ENCODE results near the gene C19orf44. TPM values are rescaled to one million over a fixed set of nuclear protein-coding genes. Genes with fewer than 3 reads are reported as not detected.

The C19orf44 gene
- total and polyA plus RNA-seq, 2 experiments from 2014 or later = 2.5 to 5.9 TPM

DNA sequence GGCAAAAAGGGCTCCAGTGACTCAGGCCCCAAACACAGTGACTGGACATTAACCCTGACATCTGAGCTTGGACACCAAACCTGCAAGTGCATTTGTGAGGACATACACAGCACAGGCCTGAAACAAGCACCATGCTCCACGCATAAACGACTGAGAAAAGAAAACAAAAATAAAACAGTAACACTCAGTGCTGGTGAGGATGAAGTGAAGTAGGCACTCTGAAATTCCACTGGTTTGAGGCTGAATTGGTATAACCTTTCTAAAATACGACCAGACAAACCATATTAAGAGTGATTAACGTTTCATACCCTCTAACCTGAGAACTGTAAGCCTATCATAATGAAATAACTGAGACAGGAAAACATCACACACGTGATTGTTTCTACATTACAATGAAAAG is 70.5 kb downstream of the C19orf44 start:
- Histone ChIP-seq H3K4me1 (ENCODE audit: insufficient read depth) (peaks cover 5% of the 10 kb centered on the region; the same call in 1 of the 2 replicates), H3K27ac (ENCODE audit: low read depth) (no peak overlapping the region), H2AFZ (no peak overlapping the region), H3K36me3 (ENCODE audit: insufficient read depth) (peaks cover 19% of the 10 kb centered on the region), H3K79me2 (replicated peaks; ENCODE audit: insufficient read depth) (peaks cover 29% of the 10 kb centered on the region), H4K20me1 (replicated peaks; ENCODE audit: insufficient read depth) (peaks cover 11% of the 10 kb centered on the region), H3F3A (replicated peaks; ENCODE audit: low read depth) (peaks cover 12% of the 10 kb centered on the region; the same call in 1 of the 2 replicates), H3K4me2 (no peak overlapping the region), H3K9me2 (ENCODE audit: insufficient read depth) (no peaks in the 10 kb centered on the region), H3K27me3 (ENCODE audit: insufficient read depth) (no peaks in the 10 kb centered on the region), H3K4me3 (no peak overlapping the region)
- H3K27me3 Mint-ChIP-seq (ENCODE audit: insufficient read depth, low read depth, poor library complexity) = peaks cover 2% of the 10 kb centered on the region
- H3K4me1 Mint-ChIP-seq = peaks cover 4% of the 10 kb centered on the region
- H3K36me3 Mint-ChIP-seq (ENCODE audit: low read depth) = peaks cover 54% of the 10 kb centered on the region
- DNase-seq (ENCODE audit: low spot score) = no peak
- no peak overlapping the region for H3K4me3 Mint-ChIP-seq
- TF ChIP-seq, protein P1, sequence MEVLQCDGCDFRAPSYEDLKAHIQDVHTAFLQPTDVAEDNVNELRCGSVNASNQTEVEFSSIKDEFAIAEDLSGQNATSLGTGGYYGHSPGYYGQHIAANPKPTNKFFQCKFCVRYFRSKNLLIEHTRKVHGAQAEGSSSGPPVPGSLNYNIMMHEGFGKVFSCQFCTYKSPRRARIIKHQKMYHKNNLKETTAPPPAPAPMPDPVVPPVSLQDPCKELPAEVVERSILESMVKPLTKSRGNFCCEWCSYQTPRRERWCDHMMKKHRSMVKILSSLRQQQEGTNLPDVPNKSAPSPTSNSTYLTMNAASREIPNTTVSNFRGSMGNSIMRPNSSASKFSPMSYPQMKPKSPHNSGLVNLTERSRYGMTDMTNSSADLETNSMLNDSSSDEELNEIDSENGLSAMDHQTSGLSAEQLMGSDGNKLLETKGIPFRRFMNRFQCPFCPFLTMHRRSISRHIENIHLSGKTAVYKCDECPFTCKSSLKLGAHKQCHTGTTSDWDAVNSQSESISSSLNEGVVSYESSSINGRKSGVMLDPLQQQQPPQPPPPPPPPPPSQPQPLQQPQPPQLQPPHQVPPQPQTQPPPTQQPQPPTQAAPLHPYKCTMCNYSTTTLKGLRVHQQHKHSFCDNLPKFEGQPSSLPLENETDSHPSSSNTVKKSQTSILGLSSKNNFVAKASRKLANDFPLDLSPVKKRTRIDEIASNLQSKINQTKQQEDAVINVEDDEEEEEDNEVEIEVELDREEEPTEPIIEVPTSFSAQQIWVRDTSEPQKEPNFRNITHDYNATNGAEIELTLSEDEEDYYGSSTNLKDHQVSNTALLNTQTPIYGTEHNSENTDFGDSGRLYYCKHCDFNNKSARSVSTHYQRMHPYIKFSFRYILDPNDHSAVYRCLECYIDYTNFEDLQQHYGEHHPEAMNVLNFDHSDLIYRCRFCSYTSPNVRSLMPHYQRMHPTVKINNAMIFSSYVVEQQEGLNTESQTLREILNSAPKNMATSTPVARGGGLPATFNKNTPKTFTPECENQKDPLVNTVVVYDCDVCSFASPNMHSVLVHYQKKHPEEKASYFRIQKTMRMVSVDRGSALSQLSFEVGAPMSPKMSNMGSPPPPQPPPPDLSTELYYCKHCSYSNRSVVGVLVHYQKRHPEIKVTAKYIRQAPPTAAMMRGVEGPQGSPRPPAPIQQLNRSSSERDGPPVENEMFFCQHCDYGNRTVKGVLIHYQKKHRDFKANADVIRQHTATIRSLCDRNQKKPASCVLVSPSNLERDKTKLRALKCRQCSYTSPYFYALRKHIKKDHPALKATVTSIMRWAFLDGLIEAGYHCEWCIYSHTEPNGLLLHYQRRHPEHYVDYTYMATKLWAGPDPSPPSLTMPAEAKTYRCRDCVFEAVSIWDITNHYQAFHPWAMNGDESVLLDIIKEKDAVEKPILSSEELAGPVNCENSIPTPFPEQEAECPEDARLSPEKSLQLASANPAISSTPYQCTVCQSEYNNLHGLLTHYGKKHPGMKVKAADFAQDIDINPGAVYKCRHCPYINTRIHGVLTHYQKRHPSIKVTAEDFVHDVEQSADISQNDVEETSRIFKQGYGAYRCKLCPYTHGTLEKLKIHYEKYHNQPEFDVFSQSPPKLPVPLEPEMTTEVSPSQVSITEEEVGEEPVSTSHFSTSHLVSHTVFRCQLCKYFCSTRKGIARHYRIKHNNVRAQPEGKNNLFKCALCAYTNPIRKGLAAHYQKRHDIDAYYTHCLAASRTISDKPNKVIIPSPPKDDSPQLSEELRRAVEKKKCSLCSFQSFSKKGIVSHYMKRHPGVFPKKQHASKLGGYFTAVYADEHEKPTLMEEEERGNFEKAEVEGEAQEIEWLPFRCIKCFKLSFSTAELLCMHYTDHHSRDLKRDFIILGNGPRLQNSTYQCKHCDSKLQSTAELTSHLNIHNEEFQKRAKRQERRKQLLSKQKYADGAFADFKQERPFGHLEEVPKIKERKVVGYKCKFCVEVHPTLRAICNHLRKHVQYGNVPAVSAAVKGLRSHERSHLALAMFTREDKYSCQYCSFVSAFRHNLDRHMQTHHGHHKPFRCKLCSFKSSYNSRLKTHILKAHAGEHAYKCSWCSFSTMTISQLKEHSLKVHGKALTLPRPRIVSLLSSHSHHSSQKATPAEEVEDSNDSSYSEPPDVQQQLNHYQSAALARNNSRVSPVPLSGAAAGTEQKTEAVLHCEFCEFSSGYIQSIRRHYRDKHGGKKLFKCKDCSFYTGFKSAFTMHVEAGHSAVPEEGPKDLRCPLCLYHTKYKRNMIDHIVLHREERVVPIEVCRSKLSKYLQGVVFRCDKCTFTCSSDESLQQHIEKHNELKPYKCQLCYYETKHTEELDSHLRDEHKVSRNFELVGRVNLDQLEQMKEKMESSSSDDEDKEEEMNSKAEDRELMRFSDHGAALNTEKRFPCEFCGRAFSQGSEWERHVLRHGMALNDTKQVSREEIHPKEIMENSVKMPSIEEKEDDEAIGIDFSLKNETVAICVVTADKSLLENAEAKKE (CRISPR knock-in tag; IDR thresholded peaks at IDR 0.05) = no peak
- TF ChIP-seq EZH2 (IDR thresholded peaks at IDR 0.05; ENCODE audit: low read depth, unreplicated experiment) (no peak), POLR2AphosphoS5 (IDR thresholded peaks at IDR 0.05; ENCODE audit: low read depth) (no peak), ZNF331 (CRISPR knock-in tag; IDR thresholded peaks at IDR 0.05; ENCODE audit: low read depth) (no peak), EZH2phosphoT487 (IDR thresholded peaks at IDR 0.05; ENCODE audit: unreplicated experiment) (no peak)
- TF ChIP-seq, protein P2, sequence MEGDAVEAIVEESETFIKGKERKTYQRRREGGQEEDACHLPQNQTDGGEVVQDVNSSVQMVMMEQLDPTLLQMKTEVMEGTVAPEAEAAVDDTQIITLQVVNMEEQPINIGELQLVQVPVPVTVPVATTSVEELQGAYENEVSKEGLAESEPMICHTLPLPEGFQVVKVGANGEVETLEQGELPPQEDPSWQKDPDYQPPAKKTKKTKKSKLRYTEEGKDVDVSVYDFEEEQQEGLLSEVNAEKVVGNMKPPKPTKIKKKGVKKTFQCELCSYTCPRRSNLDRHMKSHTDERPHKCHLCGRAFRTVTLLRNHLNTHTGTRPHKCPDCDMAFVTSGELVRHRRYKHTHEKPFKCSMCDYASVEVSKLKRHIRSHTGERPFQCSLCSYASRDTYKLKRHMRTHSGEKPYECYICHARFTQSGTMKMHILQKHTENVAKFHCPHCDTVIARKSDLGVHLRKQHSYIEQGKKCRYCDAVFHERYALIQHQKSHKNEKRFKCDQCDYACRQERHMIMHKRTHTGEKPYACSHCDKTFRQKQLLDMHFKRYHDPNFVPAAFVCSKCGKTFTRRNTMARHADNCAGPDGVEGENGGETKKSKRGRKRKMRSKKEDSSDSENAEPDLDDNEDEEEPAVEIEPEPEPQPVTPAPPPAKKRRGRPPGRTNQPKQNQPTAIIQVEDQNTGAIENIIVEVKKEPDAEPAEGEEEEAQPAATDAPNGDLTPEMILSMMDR (conservative IDR thresholded peaks at IDR 0.05; ENCODE audit: low read depth in 2 of 2) = no peak
- TF ChIP-seq, protein P3, sequence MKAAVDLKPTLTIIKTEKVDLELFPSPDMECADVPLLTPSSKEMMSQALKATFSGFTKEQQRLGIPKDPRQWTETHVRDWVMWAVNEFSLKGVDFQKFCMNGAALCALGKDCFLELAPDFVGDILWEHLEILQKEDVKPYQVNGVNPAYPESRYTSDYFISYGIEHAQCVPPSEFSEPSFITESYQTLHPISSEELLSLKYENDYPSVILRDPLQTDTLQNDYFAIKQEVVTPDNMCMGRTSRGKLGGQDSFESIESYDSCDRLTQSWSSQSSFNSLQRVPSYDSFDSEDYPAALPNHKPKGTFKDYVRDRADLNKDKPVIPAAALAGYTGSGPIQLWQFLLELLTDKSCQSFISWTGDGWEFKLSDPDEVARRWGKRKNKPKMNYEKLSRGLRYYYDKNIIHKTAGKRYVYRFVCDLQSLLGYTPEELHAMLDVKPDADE (IDR thresholded peaks at IDR 0.05) = no peak
- no peaks in the 10 kb centered on the region for H3K9me3 Mint-ChIP-seq
- no peak for ATAC-seq
- no peak overlapping the region for H3K27ac Mint-ChIP-seq
